ENCODE results near the gene GLB1L3.

DNA sequence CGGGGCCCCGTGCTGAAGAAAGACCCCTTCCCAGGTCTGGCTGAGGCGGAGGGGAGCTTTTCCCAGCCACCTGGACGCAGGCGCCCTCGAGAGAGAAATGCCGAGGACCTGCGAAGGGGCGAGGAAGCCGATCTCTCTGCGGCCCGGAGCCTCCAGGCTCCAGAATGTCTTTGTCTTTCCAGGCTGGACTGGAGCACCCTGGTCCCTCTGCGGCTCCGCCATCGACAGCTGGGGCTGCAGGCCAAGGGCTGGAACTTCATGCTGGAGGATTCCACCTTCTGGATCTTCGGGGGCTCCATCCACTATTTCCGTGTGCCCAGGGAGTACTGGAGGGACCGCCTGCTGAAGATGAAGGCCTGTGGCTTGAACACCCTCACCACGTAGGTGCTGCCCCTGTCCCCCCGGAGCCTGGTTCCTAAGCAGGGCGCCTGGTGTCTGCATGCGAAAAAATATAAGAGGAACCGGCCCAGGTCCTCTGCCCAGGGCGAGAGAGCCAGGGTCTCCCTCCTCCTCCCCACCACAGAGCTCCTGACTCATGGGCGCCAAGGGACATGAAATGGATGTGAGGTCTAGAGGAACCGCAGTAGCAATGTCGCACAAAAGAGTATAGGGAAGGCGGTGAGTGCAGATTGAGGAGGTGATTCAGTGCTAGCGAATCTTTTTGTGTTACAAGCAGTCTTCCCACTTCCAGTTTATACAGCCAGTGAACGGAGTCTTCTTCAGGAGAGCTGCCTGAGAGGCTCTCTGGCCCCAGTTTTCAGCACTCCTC lies 66.6 kb downstream of the GLB1L3 start:
- TF ChIP-seq GATA2 (IDR thresholded peaks at IDR 0.05; ENCODE audit: low read depth, low read length): no peak
- TF ChIP-seq GATA3 (IDR thresholded peaks at IDR 0.05; ENCODE audit: low read depth, low read length): no peak
